HCT116 (cell line): ENCODE data around the gene FOXRED1. TPM values are rescaled to one million over a fixed set of nuclear protein-coding genes. Genes with fewer than 3 reads are reported as not detected.

Source experiments
- ATAC-seq: fragments of 200-7000 bp; cut with Tn5 transposase; 2 replicates; pipeline ENCODE4 v1.9.1; 2020; ENCODE audit warnings: mild to moderate bottlenecking, moderate library complexity
- BruUV-seq: library from RNA; stranded (reverse); fragments of 400-500 nt; replicated peaks from 2 replicates; lab custom pipeline; 2021; lab: Mats Ljungman, UMichigan
- CTCF ChIA-PET: fragments of 300-600 bp; sonication (Branson Sonifier 250); formaldehyde crosslinking; loops from one replicate; lab custom pipeline; 2021; ENCODE audit warnings: antibody characterized with exemption; lab: Charles Lee
- POLR2A ChIA-PET: fragments of 300-600, 350-600 bp; sonication (Branson Sonifier 250); formaldehyde crosslinking; loops from one replicate; lab custom pipeline; 2021; ENCODE audit warnings: antibody characterized with exemption; lab: Charles Lee
- RAD21 ChIA-PET, 2 experiments: fragments of 300-600 bp; sonication (Branson Sonifier 250); formaldehyde crosslinking; loops; one replicate each; lab custom pipeline; 2023; ENCODE audit warnings: low total read pairs in 2 of 2; ENCODE audit not compliant: uncharacterized antibody in 2 of 2, unreplicated experiment in 2 of 2, low non-redundant PET in 1 of 2; lab: Charles Lee
- DNase-seq: peaks from one replicate; pipeline ENCODE4 v3.0.0-alpha.2; 2010; ENCODE audit warnings: low read depth, low spot score
- H2AFZ ChIP-seq: fragments of 200-600 bp; shearing (Covaris generic), sonication (generic); 2 replicates; pipeline ENCODE4 v1.6.1; 2017; ENCODE audit warnings: low read depth, mixed run types, mixed read lengths, antibody characterized with exemption, low read length; ENCODE audit not compliant: poor library complexity, severe bottlenecking
- H3K27ac ChIP-seq: 2 replicates; pipeline ENCODE4 v1.5.1; 2012; ENCODE audit warnings: low read depth, low read length
- H3K27me3 ChIP-seq: fragments of 200-600 bp; sonication (generic); 2 replicates; pipeline ENCODE4 v1.6.1; 2016; ENCODE audit warnings: mixed run types, low read length, mixed read lengths; ENCODE audit not compliant: insufficient read depth
- H3K36me3 ChIP-seq, 2 experiments: fragments of 200-500 bp in 1 of 2; fragments of 200-600 bp in 1 of 2; sonication (Bioruptor generic) in 1 of 2; sonication (generic) in 1 of 2; 2 replicates each; pipeline versions ENCODE4 v1.5.1 to v1.6.1; 2014 to 2016; ENCODE audit warnings: low read length in 2 of 2, inconsistent platforms in 1 of 2, mixed read lengths in 1 of 2, mixed run types in 1 of 2; ENCODE audit not compliant: insufficient read depth in 2 of 2, control insufficient read depth in 1 of 2
- H3K4me1 ChIP-seq, 2 experiments: fragments of 200-600 bp in 1 of 2; sonication (generic) in 1 of 2; 2 replicates each; pipeline versions ENCODE4 v1.5.1 to v1.6.1; 2012 to 2017; ENCODE audit warnings: low read length in 2 of 2, inconsistent platforms in 1 of 2, mild to moderate bottlenecking in 1 of 2, mixed read lengths in 1 of 2, mixed run types in 1 of 2, moderate library complexity in 1 of 2; ENCODE audit not compliant: insufficient read depth in 2 of 2, control insufficient read depth in 1 of 2
- H3K4me2 ChIP-seq: fragments of 200-600 bp; sonication (generic); 2 replicates; pipeline ENCODE4 v1.6.1; 2017; ENCODE audit warnings: mixed run types, low read length, mixed read lengths
- H3K4me3 ChIP-seq, 2 experiments: fragments of 200-600 bp in 1 of 2; sonication (generic) in 1 of 2; replicated peaks in 1 of 2; 2 replicates each; pipeline ENCODE4 v1.5.1; 2011 to 2016; ENCODE audit warnings: low read length in 2 of 2, control low read depth in 1 of 2, low read depth in 1 of 2, mild to moderate bottlenecking in 1 of 2, mixed read lengths in 1 of 2, mixed run types in 1 of 2
- H3K79me2 ChIP-seq: fragments of 200-600 bp; sonication (generic); 2 replicates; pipeline ENCODE4 v1.6.1; 2017; ENCODE audit warnings: mild to moderate bottlenecking, mixed run types, low read length, moderate library complexity, mixed read lengths; ENCODE audit not compliant: insufficient read depth
- H3K9ac ChIP-seq: fragments of 200-600 bp; sonication (generic); 2 replicates; pipeline ENCODE4 v1.6.1; 2016; ENCODE audit warnings: low read length, mixed read lengths
- H3K9me2 ChIP-seq: fragments of 200-600 bp; sonication (generic), shearing (Covaris generic); 2 replicates; pipeline ENCODE4 v1.6.1; 2017; ENCODE audit warnings: mixed run types, mild to moderate bottlenecking, moderate library complexity; ENCODE audit not compliant: insufficient read depth
- H3K9me3 ChIP-seq, 2 experiments: fragments of 200-500 bp in 1 of 2; fragments of 200-600 bp in 1 of 2; sonication (Bioruptor generic) in 1 of 2; sonication (generic) in 1 of 2; 2 replicates each; pipeline ENCODE4 v1.6.1; 2014 to 2017; ENCODE audit warnings: low read length in 2 of 2, mixed read lengths in 2 of 2, inconsistent platforms in 1 of 2, low read depth in 1 of 2, mild to moderate bottlenecking in 1 of 2, mixed run types in 1 of 2, moderate library complexity in 1 of 2; ENCODE audit not compliant: control insufficient read depth in 1 of 2, insufficient read depth in 1 of 2
- H4K20me1 ChIP-seq: fragments of 200-600 bp; sonication (generic), shearing (Covaris generic); 2 replicates; pipeline ENCODE4 v1.6.1; 2017; ENCODE audit warnings: mixed run types, mild to moderate bottlenecking, moderate library complexity; ENCODE audit not compliant: insufficient read depth
- ELF1 ChIP-seq: IDR thresholded peaks from 2 replicates; pipeline ENCODE4 v1.6.1; 2012; ENCODE audit warnings: low read depth, borderline replicate concordance
- POLR2AphosphoS5 ChIP-seq: IDR thresholded peaks from 2 replicates; pipeline ENCODE4 v1.6.1; 2011; ENCODE audit warnings: mild to moderate bottlenecking, low read depth, low read length, moderate library complexity
- SRF ChIP-seq: IDR thresholded peaks from 2 replicates; pipeline ENCODE4 v1.6.1; 2012; ENCODE audit warnings: low read depth
- intact Hi-C: fragments of 100-400 bp; cut with micrococcal nuclease; formaldehyde crosslinking; loops from 2 replicates; pipeline ENCODE4 v1.10.0; 2022
- total RNA-seq: library from RNA; stranded (reverse); gene quantifications from one replicate; pipeline ENCODE4 v1.2.1, GENCODE V29; 2021; ENCODE audit not compliant: unreplicated experiment
- TF ChIP-seq, protein P1 (sequence below): IDR thresholded peaks from 2 replicates; pipeline ENCODE4 v1.6.1; 2012

FOXRED1 gene
- total RNA-seq, 1 experiment from 2014 or later: 41.3 TPM

DNA sequence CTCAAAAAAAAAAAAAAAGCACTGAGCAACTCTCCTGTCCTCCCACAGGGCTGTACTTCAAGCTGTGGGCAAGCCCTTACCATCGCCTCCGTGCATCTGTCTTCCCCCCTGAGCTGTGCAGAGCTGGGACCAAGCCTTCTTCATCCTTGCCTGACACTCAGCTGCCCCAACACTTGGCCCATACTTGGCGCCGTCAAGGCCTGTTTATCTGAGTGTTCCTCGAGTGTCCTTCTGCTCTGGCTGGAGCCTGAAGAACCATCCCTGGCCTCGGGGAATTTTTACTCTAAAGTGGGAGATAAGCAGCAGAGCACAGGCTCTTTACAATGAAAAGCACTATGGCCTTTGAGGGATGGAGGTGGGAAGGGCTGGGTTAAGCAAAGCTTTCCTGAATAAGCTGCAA is 12.3 kb downstream of the FOXRED1 start:
- CTCF ChIA-PET: no interaction called here
- intact Hi-C loops: no loop called here
- no TSS peak for BruUV-seq

DNA sequence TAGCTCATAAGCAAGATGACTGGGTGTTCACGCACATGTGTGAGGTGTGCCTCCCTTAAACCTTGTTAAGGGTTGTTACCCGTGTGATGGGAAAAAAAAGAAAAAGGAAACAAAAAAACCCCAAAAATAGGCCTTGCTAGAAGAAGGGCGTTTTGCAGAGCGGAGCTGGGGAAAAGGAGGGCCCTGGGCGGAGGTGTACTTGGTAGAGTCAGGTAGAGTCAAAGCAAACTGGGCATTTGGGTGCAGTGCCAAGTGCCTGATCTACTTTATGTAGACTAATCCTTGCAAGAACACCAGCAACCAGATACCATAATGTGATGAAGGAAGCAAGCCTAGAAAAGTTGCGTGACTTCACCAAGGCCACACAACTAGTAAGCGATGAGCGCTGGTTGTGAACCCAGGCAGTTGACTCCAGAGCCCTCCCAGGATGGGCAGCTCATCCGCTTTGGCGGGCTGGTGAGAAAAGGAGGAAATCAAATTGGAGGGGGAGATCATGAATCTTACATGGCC is 12.8 kb downstream of the FOXRED1 start:
- ChIA-PET POLR2A (interaction anchor here (1.3 kb wide), 1 partner anchor 12 kb away, joined by 4 read pairs; the partner anchor contains the start of genes FOXRED1 and SRPRA), CTCF (no interaction called here), RAD21 (no interaction called here)
- intact Hi-C loops: no loop called here
- ATAC-seq (no peak), DNase-seq (no peak)
- no TSS peak for BruUV-seq
- no peak for TF ChIP-seq ELF1
- Histone ChIP-seq H3K27me3 (no peaks in the 10 kb centered on the region), H3K9me2 (no peaks in the 10 kb centered on the region), H4K20me1 (no peaks in the 10 kb centered on the region), H3K36me3 (peaks cover 0 to 7% of the 10 kb centered on the region in 2 experiments; a peak in 1 of 4 replicates), H3K4me1 (peaks cover 11 to 26% of the 10 kb centered on the region in 2 experiments; a peak in 3 of 4 replicates), H3K9me3 (no peaks in the 10 kb centered on the region), H3K4me2 (peak overlapping the region; percentile 79; the same call in 1 of the 2 replicates), H3K4me3 (no peak overlapping the region), H3K79me2 (peaks cover 11% of the 10 kb centered on the region; the same call in 1 of the 2 replicates), H3K27ac (no peak overlapping the region), H2AFZ (no peak overlapping the region), H3K9ac (no peak overlapping the region)

More for the DNA sequence above, 12.3 kb downstream of the FOXRED1 start:
- TF ChIP-seq SRF (no peak), POLR2AphosphoS5 (no peak)
- TF ChIP-seq, protein P1, sequence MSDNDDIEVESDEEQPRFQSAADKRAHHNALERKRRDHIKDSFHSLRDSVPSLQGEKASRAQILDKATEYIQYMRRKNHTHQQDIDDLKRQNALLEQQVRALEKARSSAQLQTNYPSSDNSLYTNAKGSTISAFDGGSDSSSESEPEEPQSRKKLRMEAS: no peak
- Histone ChIP-seq H3K9me2 (no peaks in the 10 kb centered on the region), H3K27ac (no peak overlapping the region), H3K27me3 (no peaks in the 10 kb centered on the region), H2AFZ (no peak overlapping the region), H3K4me1 (peaks cover 11 to 26% of the 10 kb centered on the region in 2 experiments; a peak in 3 of 4 replicates), H3K9ac (no peak overlapping the region), H3K36me3 (peaks cover 0 to 7% of the 10 kb centered on the region in 2 experiments; a peak in 2 of 4 replicates), H3K4me2 (no peak overlapping the region), H4K20me1 (no peaks in the 10 kb centered on the region), H3K4me3 (no peak overlapping the region), H3K9me3 (no peaks in the 10 kb centered on the region), H3K79me2 (peaks cover 11% of the 10 kb centered on the region; the same call in 1 of the 2 replicates)
- ATAC-seq: no peak
- RAD21 ChIA-PET: no interaction called here
- POLR2A ChIA-PET: interaction anchor here (1.3 kb wide), 1 partner anchor 12 kb away, joined by 4 read pairs; the partner anchor contains the start of genes FOXRED1 and SRPRA
- DNase-seq: no peak
